HG03108 (cell line): ENCODE data around the gene SDK1.

ENCODE experiments used
- ATAC-seq: cut with Tn5 transposase; IDR thresholded peaks from one replicate; pipeline ENCODE4 v1.9.1; 2021; ENCODE audit warnings: moderate library complexity; ENCODE audit not compliant: unreplicated experiment

SDK1 gene

DNA sequence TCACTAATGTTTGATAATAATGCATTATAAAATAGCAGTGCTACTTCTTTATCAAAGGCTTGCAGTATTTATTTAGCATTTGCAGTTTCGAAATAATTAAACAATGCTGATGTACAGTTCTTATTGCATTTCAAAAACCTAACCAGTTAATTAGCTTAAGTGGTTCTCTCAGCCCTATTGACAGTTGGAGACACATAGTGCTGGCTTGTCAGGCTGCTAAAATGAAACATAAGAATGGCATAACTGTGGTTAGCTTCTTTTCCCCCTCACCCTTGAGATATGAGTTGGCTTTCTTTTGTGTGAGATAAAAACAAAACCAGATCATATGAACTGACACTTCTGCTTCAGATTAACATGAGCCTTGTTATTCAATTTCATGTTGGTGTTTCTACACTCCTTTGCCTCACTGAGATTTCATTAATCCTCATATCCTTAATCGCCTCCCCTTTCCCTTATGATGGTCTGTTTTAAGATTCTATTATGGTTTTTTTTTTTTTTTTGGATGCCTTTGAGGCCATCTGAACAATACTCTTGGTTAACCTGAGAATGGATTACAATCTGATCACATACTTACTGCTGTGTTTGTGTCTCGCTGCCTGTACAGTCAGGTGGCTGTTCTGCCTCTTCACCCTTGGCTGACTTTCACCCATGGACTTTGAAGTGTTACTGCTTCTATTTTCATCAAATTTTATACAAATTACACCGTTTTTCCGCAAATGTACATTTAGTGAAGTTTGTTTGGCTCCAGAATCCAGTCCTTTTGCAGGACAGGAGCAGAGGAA is 108.0 kb downstream of the SDK1 start:
- ATAC-seq: no peak

GRCh38 chr7:3412871-3413270 is 111.8 kb downstream of the SDK1 start:
- ATAC-seq: no peak

DNA sequence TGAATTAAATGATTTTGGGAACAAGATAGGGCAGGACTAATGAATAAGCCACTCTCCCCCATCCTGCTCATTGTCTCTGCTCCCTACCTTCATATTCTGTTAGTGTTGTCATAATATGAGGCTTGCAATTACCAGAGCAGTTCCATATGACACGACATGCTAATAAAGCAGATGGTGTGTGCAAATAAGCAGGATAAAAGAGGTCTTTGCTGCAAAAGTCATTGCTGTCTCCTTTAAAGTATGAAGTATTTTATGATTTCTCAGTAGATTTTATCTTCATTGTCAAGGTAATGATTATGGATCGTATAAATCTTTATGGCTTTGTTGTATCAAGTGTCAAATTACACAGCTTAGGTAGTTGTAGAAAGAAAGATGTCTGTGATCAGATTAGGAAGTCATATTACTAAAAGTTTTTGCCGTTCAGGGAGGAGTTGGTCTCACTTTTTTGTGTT is 114.8 kb downstream of the SDK1 start:
- no peak for ATAC-seq

DNA sequence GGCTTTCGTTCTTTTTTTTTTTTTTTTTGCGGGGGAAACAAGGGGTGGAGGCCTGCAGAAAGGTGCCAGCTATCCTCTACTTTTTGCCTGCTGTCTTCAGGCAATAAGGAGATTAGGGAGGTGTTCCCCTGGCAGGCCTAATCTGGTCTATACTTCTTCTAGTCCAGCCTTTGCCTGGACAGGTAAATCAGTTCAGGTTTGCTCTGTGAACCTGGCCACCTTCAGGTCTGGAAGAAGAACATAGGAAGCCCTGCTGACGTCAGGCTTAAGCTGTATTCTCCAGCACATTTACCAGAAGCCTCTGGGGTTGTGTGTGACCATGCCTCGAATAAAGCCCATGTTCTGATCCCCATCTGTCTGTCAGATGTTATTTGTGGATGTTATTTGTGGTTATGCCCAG is 115.4 kb downstream of the SDK1 start:
- no peak for ATAC-seq

DNA sequence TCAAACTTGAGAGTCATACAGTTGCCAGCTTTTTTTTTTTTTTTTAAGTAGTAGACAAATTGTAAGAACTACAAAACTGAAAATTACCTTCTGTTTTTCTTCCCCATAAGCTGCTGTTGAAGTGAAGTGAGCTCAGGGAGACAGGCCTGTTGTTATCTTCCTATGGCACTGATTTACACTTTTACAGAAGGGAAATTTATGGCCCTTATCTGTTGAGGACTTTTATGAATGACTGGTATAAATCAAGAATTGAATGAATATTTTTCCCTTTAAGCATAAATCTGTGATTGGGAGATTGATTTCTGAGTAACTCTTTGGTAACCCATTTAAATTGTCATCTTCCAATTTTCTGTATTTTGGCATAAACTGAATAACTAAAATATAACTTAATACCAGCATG is 124.0 kb downstream of the SDK1 start:
- ATAC-seq: no peak

GRCh38 chr7:3426064-3426463 is 125.0 kb downstream of the SDK1 start:
- ATAC-seq: no peak

- ATAC-seq: no peak
Measured at GRCh38 chr7:3427957-3428356, 126.9 kb downstream of the SDK1 start.

GRCh38 chr7:3429981-3430380 is 128.9 kb downstream of the SDK1 start:
- ATAC-seq: no peak

DNA sequence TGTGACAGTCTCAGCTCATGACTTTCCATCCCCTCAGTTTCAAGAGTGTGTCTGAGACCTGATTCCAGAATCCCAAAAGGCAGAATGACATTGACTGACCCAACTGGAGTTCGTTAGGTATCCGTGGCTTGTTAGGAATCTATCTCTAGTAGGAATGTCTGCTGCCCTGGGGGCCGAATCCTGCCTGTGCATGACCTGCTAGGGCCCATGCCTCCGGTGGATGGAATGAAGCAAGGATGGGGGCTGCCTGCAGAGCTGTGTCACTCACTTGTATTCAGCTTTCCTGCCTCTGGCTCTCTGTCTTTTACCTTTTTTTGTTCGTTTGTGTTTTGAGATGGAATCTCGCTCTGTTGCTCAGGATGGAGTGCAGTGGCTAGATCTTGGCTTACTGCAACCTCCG is 129.5 kb downstream of the SDK1 start:
- ATAC-seq: no peak

DNA sequence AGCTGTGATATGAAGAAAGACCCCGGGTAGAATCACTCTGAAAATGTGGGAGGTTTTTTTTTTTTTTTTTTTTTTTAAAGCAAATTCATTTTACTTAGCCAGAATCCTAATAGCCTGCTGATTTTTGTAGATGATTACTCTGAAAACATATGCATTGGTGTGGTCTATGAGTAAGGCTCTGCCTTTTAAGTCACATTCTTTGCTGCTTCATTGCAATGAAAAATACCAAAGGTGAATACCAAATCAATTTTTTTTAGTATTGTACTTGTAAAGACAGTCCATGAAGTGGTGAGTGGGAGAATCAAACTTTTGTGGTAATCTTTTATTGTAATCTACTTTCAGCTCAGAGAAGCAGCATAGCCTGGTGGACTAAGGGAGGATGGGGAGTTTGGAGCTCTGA is 130.3 kb downstream of the SDK1 start:
- ATAC-seq: no peak

GRCh38 chr7:3432911-3433310 is 131.9 kb downstream of the SDK1 start:
- ATAC-seq: no peak

GRCh38 chr7:3434611-3435010 is 133.6 kb downstream of the SDK1 start:
- no peak for ATAC-seq

DNA sequence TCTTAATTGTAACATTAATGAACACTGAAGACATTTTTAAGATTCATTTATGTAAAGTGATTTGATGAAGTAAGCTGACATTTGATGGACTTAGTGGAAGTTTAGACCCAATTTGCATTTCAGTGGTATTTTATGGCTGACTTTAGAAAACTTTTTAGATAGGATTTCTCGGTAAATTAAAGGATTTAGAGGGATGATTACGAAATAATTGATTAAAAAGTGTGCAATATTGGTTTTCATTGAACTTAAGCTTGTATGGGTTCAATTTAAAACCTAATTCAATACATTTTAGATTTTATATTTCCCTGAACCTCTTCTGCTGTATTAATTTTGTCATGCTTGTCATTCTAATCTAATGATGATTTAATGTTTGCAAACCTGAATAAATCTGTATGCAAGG is 135.1 kb downstream of the SDK1 start:
- ATAC-seq: no peak

DNA sequence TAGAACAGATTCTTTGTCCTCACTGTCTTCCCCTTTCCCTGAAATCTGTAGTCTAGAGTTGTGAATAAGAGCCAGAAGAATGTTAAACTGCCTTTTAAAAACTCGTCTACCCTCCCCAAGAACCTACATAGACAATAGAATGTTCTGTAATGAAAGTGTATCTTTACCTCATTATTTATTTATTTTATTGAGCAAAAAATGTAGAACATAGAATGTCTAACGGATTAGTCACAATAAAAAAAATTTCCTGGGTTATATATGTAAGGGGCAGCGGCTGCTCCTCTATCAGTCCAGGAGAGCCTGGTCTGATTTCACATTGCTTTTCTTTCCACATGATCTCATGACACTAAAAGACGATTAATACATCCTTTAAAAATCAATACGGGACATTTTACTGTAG is 135.7 kb downstream of the SDK1 start:
- ATAC-seq: no peak

- ATAC-seq: no peak
Measured at GRCh38 chr7:3437467-3437866, 136.4 kb downstream of the SDK1 start.

DNA sequence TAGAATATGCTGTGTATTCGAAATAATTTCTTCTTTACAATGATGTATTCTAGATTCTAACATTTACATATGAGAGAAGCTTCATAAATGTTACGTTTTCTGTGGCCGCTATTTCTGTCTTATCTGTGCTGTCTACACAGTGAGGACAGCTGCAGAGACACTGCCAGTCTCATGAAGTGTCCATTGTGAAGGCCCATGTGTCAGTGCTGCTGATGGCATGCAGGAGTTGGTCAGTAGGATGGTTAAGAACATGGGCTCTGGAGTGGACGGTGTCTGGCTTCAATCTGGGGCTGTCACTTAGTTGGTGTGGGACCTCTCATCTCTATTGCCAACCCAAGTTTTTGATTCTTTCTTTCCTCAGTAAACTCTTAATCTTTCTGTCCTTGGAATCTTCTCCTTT is 137.3 kb downstream of the SDK1 start:
- no peak for ATAC-seq

GRCh38 chr7:3439333-3440030 is 138.4 kb downstream of the SDK1 start:
- ATAC-seq: no peak

- no peak for ATAC-seq
Measured at GRCh38 chr7:3440509-3440908, 139.5 kb downstream of the SDK1 start.

DNA sequence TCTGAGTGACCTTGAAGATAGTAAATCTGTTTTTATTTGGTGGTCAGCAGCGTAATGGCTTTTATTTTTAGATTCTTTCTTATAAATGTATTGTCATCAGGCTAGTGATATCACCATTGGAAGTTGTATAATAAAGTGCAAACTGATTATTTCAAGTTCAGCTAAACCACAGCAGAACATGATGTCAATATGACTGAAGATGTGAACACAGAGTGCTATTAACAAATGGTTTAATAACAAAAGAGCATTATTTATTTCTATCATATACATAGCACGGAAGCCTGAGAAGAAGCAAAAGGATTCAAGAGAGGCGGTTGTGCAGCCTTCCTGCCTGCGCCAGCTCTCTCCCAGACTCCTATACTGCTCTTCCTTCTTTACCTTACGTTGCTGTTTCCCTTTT is 142.7 kb downstream of the SDK1 start:
- ATAC-seq: no peak

DNA sequence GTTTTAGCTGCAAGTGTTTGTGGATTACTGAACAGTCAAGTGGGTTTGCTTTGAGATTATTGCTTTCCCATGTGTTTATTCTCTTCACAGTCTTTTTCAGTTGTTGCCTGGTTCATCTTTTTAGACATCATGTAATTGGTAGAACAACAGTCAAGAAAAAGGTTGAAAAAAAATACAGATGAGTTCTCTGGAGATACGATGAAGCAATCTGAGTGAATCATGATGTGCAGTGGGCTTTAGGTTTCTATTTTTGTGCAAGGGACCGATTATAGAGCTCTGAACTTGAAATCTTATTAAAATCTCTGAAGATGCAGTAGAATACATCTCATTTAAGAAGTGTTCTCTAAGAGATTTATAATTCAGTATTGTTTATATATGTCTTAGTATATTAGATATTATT is 145.7 kb downstream of the SDK1 start:
- ATAC-seq: no peak

DNA sequence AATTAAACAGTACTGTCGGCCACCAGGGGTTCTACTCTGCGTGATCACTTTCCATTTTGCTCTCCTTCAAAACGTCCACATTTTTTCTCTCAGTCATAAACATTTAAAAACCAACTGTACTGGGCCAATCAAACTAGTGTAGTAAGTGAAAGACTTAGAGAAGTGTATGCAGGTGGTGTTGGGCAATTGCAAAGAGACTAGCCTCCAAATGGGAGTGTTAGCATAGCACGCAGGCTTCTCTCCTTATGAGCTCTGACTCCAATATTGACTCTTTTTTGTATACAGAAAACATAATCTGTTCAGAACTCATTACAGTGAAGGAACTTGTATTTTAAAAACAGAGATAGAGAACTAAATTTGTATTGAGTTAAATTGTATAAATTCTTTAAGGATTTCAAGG is 150.6 kb downstream of the SDK1 start:
- no peak for ATAC-seq

- ATAC-seq: no peak
Measured at GRCh38 chr7:3453398-3453797, 152.3 kb downstream of the SDK1 start.
